NCI-H524 treated with DMSO at 0.1 percent for 48 hours (cell line): ENCODE results near the gene COL4A2.

Experiments used
- DNase-seq: peaks from one replicate; lab custom pipeline; 2025; lab: John Stamatoyannopoulos, UW

Gene COL4A2

GRCh38 chr13:110272227-110272626 is 34.9 kb upstream of the COL4A2 start:
- no peak for DNase-seq

- no peak for DNase-seq
These were observed 34.4 kb upstream of the COL4A2 start for GRCh38 chr13:110272651-110273050.

GRCh38 chr13:110273254-110273653 is 33.8 kb upstream of the COL4A2 start:
- no peak for DNase-seq

- DNase-seq: no peak
These were observed 32.4 kb upstream of the COL4A2 start for GRCh38 chr13:110274687-110275086.

- DNase-seq: no peak
These were observed 31.0 kb upstream of the COL4A2 start for GRCh38 chr13:110275931-110276552.

GRCh38 chr13:110276553-110276950 is 30.5 kb upstream of the COL4A2 start:
- DNase-seq: no peak

GRCh38 chr13:110277357-110277975 is 29.6 kb upstream of the COL4A2 start:
- no peak for DNase-seq

- no peak for DNase-seq
These were observed 28.2 kb upstream of the COL4A2 start for GRCh38 chr13:110278859-110279258.

- DNase-seq: no peak
These were observed 27.4 kb upstream of the COL4A2 start for GRCh38 chr13:110279684-110280083.

- DNase-seq: no peak
These were observed 26.8 kb upstream of the COL4A2 start for GRCh38 chr13:110280231-110280813.

- DNase-seq: no peak
These were observed 25.9 kb upstream of the COL4A2 start for GRCh38 chr13:110280985-110281688.

GRCh38 chr13:110281736-110282135 is 25.3 kb upstream of the COL4A2 start:
- no peak for DNase-seq

- DNase-seq: no peak
These were observed 24.7 kb upstream of the COL4A2 start for GRCh38 chr13:110282316-110282841.

GRCh38 chr13:110283736-110284517 is 23.2 kb upstream of the COL4A2 start:
- no peak for DNase-seq

- no peak for DNase-seq
These were observed 22.2 kb upstream of the COL4A2 start for GRCh38 chr13:110284779-110285484.

GRCh38 chr13:110285991-110286832 is 20.9 kb upstream of the COL4A2 start:
- no peak for DNase-seq

GRCh38 chr13:110286833-110287819 is 20.0 kb upstream of the COL4A2 start:
- DNase-seq: no peak

- DNase-seq: no peak
These were observed 17.9 kb upstream of the COL4A2 start for GRCh38 chr13:110289174-110289573.

- DNase-seq: no peak
These were observed 17.4 kb upstream of the COL4A2 start for GRCh38 chr13:110289661-110290060.
